AG09319 (cell line): ENCODE results near the gene TMEM121B.
A peak's percentile ranks its signal among the peaks of the same experiment; 100 is the strongest.

Experiments
- DNase-seq: peaks from one replicate; pipeline ENCODE4 v3.0.0-alpha.2; 2010; ENCODE audit warnings: low read depth; ENCODE audit errors: extremely low read depth
- TF ChIP-seq, protein P1 (sequence below): IDR thresholded peaks from 2 replicates; pipeline ENCODE4 v1.5.1; 2011; ENCODE audit warnings: low read depth, mild to moderate bottlenecking, inconsistent platforms, low read length, moderate library complexity

TMEM121B gene

GRCh38 chr22:17097062-17097461 lies 24.1 kb downstream of the TMEM121B start:
- TF ChIP-seq, protein P1, sequence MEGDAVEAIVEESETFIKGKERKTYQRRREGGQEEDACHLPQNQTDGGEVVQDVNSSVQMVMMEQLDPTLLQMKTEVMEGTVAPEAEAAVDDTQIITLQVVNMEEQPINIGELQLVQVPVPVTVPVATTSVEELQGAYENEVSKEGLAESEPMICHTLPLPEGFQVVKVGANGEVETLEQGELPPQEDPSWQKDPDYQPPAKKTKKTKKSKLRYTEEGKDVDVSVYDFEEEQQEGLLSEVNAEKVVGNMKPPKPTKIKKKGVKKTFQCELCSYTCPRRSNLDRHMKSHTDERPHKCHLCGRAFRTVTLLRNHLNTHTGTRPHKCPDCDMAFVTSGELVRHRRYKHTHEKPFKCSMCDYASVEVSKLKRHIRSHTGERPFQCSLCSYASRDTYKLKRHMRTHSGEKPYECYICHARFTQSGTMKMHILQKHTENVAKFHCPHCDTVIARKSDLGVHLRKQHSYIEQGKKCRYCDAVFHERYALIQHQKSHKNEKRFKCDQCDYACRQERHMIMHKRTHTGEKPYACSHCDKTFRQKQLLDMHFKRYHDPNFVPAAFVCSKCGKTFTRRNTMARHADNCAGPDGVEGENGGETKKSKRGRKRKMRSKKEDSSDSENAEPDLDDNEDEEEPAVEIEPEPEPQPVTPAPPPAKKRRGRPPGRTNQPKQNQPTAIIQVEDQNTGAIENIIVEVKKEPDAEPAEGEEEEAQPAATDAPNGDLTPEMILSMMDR: no peak
- DNase-seq: no peak

GRCh38 chr22:17096071-17096470 lies 25.1 kb downstream of the TMEM121B start:
- TF ChIP-seq, protein P1: no peak
- DNase-seq: no peak

DNA sequence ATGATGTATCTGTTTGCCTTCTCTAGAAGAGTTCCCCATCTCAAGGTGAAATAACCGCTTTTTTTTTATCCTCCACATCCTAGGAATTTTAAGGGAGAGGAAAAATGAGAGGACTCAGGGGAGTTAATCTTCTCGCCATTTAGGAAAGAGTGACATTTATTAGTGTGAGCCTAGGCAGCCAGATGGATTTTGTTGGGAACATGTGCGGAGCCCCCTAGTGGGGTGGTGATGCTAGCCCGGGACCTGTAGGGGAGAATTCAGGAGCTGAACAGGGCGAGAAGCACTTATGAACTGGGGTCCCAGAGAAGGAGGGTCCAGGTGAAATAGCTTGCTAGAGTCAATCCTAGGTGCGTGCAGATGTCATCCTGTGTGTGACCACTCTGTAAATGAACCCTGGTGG lies 25.6 kb downstream of the TMEM121B start:
- no peak for DNase-seq
- TF ChIP-seq, protein P1: peak; percentile 21

GRCh38 chr22:17093081-17093480 lies 28.1 kb downstream of the TMEM121B start:
- TF ChIP-seq, protein P1: no peak
- no peak for DNase-seq

DNA sequence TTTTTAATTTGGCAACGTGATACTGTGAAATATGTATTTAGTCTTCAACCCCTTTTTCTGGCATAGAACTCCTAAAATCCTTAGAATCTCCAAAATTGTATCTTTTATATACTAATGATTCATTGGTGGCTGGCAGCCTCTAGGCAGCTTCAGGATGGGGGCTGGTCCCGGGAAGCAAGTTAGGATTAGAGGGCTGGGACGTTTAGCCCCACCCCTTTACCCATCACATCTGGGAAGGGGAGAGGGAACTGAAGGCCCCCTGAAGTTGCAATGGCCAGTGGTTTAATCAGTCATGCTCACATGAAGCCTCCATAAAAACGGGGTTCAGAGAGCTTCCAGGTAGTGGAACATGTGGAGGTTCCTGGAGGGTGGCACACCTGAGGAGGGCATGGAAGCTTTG lies 29.3 kb downstream of the TMEM121B start:
- no peak for DNase-seq
- TF ChIP-seq, protein P1: no peak

GRCh38 chr22:17090550-17090949 lies 30.6 kb downstream of the TMEM121B start:
- TF ChIP-seq, protein P1: no peak
- no peak for DNase-seq

- TF ChIP-seq, protein P1: no peak
- DNase-seq: peak; percentile 34
Observed at GRCh38 chr22:17087498-17088131, 33.5 kb downstream of the TMEM121B start.
